GM12873 (cell line): ENCODE measurements around the gene LRRC23.

Experiments used
- TF ChIP-seq, protein P1 (sequence below): IDR thresholded peaks from 2 replicates; pipeline ENCODE4 v1.5.1; 2012; ENCODE audit warnings: low read depth, mild to moderate bottlenecking, moderate library complexity, low read length, control low read depth; ENCODE audit not compliant: insufficient read depth; ENCODE audit errors: missing control alignments

Gene LRRC23

DNA sequence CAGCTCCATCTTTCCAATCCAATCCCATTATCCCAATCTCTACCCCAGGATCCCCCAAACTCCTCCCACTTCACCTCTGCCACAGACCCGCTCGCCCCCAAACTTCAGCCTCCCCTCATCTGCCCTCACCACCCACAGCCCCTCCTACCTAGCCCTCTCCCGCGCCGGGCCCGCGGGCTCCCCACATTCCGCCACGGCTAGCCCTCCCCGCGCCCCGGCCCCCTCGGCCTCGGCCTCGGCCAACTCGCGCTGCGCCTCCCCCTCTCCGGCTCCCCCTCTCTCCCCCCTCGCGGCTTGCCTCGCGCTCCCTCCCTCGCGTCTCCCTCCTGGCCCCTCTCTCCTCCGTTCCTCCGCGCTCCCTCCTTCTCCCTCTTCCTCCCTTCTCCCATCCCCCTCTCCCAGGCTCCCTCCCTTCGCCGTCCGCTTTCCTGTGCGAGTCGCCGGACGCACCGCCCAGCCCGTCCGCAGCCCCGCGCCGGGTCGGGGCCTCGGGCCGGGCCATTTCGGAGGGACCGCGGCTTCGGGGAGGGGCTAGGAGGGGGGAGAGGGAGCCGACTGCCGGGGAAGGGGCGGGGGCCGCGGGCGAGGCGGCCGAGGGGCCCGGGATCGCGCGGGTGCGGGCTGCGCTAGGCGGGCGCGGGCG is 22.9 kb downstream of the LRRC23 start, which contains the start of gene ATN1:
ATN1 (plus strand) TSS at position 581 of the 643 bp plus-strand sequence. CDS start 6,043 bp downstream, outside the sequence.
- TF ChIP-seq, protein P1, sequence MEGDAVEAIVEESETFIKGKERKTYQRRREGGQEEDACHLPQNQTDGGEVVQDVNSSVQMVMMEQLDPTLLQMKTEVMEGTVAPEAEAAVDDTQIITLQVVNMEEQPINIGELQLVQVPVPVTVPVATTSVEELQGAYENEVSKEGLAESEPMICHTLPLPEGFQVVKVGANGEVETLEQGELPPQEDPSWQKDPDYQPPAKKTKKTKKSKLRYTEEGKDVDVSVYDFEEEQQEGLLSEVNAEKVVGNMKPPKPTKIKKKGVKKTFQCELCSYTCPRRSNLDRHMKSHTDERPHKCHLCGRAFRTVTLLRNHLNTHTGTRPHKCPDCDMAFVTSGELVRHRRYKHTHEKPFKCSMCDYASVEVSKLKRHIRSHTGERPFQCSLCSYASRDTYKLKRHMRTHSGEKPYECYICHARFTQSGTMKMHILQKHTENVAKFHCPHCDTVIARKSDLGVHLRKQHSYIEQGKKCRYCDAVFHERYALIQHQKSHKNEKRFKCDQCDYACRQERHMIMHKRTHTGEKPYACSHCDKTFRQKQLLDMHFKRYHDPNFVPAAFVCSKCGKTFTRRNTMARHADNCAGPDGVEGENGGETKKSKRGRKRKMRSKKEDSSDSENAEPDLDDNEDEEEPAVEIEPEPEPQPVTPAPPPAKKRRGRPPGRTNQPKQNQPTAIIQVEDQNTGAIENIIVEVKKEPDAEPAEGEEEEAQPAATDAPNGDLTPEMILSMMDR = no peak

DNA sequence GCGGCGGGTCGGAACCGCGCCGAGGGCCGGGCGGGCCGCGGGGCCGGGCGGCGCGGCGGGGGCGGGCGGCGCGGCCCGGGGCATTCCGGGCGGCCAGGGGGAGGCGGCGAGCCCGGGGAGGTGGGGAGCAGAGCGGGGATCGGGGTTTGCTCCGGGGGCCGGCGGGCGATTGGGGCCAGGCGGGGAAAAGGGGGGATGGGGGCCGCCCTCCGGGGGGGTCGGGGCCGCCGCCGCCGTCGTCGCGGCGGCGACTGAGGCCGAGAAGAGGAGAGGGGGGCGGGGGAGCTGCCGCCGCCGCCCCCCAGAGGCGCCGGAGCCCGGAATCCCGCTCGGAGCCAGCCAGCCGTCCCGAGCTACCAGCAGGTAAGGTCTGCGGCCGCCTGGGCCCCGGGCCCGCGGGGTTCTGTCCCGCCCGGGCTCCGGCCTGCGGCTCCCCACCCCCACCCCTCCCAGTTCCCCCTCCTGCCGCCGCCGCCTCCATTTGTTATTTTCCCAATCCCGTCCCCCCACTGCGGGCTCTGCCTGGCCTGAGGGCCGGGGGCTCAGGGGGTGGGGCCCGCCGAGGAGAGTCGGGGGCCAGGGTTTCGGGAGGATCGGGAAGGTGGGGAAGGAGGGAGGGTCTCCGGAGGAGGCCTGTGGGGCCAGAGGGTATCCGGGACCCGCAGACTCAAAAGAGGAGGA is 23.5 kb downstream of the LRRC23 start:
- TF ChIP-seq, protein P1 = no peak

DNA sequence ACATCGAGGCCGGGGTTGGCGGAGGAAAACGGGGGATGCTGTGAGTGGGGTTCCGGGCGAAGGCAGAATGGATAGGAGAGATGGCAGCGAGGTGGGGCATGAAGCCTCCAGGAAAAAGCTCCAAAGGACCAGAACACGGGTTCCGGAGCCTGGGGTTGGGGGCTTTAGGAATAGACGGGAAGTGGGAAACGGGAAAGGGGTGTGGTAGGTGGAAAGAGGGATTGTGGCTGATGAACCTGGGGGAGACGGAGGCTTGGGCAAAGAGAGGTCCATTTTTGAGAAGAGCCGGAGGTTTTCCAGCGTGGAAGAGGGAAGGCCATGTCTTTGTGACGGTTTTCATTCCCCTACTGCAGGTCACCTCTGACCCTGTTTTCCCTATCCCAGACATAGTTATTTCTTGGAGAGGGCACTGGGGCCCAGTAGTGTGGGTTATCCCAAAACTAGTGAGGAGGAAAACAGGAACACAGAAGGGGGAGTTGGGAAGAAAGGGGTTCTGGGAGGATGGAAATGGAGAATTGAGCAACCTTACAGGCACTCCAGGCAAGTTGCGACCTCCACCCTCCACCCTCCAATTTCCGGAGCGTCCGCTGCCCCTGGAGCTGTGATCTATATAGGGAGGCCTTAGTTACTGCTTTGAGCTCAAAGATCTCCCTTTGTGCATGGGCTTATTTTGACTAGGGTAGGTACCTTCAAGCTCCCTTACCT is 24.2 kb downstream of the LRRC23 start:
- TF ChIP-seq, protein P1 = no peak

DNA sequence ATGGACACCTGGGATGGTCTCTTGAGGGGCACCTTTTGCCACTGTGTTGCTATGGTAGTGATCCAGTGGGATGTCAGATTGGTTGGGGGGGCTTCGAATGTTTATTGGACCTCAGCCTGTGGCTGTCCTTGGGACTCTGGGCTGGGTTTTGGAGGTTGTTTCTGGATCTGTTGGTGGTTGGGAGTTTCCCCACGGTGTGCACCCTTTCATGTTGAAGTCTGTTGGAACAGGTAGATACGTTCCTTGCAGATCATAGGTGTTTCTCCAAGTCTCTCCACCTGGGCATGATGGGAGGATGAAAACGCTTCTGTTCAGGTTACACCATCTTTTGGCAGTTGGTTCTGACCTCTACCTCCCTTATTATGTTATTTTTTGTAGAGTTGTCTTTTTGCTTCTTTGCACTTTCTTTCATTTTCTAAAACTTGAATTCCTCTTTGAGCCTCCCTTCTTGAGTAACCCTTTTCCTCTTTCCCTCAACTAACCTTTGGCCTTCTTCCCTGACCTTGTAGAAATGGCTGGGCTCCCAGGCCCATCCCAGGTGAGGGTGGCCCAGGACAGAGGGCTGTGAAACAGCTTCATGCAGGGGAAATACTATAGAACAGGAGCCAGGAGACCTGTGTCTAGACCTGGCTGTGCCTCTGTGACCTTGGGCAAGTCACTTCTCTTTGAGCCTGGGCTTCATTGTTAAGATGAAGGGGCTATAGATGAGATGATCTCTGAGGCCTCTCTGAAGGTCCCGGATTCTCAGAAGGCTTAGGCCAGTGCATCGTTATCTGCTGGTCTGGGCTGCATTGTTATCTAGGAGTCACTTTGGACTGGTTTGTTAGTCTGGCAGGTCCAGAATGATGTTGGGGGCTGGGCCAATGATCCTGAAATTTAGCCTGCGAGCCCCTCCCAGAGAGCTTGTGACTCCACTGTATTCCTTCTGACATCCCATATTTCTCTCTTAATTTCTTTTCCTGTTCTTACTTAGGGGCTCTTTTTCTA is 25.1 kb downstream of the LRRC23 start:
- TF ChIP-seq, protein P1 = no peak

DNA sequence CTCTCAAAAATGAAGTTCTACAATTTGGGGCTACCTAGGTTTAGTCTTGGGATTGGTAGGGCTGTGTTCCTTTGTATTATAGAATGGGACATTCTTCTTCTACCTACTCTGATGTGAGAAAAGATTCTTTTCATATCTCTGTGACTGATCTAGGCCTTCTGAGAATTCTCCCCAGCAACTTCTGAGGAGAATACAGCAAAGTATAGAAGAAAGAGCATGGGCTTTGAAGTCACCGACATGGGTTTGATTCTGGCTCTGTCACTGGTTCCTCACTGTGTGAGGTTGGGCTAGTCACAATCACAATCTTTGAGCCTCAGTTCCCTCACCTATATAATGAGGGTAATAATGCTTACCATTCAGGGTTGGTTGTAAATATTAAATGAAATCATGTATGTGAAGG is 28.1 kb downstream of the LRRC23 start:
- TF ChIP-seq, protein P1 = no peak

DNA sequence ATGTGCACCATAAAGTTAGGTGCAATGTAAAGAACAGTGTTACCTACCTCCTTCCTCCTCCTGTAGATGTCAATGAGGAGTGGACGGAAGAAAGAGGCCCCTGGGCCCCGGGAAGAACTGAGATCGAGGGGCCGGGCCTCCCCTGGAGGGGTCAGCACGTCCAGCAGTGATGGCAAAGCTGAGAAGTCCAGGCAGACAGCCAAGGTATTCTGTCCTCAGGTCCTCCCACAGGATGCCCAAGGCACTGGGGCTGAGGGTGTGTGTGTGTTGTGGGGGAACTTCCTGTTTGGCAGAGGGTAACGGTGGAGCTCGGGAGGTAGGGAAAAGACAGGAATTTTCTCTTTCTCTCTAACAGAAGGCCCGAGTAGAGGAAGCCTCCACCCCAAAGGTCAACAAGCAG is 29.5 kb downstream of the LRRC23 start:
- TF ChIP-seq, protein P1 = no peak
